Activated B cell treated with CpG ODN at 0.5 μM for 24 hours (primary cell): ENCODE results near the gene LIMA1. TPM values are rescaled to one million over a fixed set of nuclear protein-coding genes. Genes with fewer than 3 reads are reported as not detected.
A peak's percentile ranks its signal among the peaks of the same experiment; 100 is the strongest.

ENCODE experiments used
- ATAC-seq: fragments of 200-7000 bp; cut with Tn5 transposase; one replicate; pipeline ENCODE4 v1.10.0; 2021; ENCODE audit warnings: low read depth, mild to moderate bottlenecking, moderate library complexity
- CTCF ChIA-PET: fragments of 350-600 bp; sonication (Branson Sonifier 250); formaldehyde crosslinking; loops from one replicate; lab custom pipeline; 2021; ENCODE audit warnings: antibody characterized with exemption; lab: Charles Lee
- POLR2A ChIA-PET: fragments of 350-600 bp; sonication (Branson Sonifier 250); formaldehyde crosslinking; loops from one replicate; lab custom pipeline; 2021; ENCODE audit warnings: antibody characterized with exemption; lab: Charles Lee
- DNase-seq: peaks from one replicate; pipeline ENCODE4 v3.0.0; 2022
- H3K27ac Mint-ChIP-seq: one replicate; pipeline ENCODE4 v1.8.0; 2020; ENCODE audit warnings: mixed read lengths
- H3K27me3 Mint-ChIP-seq: one replicate; pipeline ENCODE4 v1.8.0; 2021; ENCODE audit warnings: mixed read lengths
- H3K36me3 Mint-ChIP-seq: one replicate; pipeline ENCODE4 v1.8.0; 2021; ENCODE audit warnings: low read depth, mixed read lengths
- H3K4me1 Mint-ChIP-seq: one replicate; pipeline ENCODE4 v1.8.0; 2021; ENCODE audit warnings: mixed read lengths
- H3K4me3 Mint-ChIP-seq: one replicate; pipeline ENCODE4 v1.8.0; 2020; ENCODE audit warnings: mild to moderate bottlenecking, mixed read lengths
- H3K9me3 Mint-ChIP-seq: one replicate; pipeline ENCODE4 v1.8.0; 2020; ENCODE audit warnings: mixed read lengths
- intact Hi-C: fragments of 100-400 bp; cut with micrococcal nuclease; formaldehyde crosslinking; loops from one replicate; pipeline ENCODE4 v1.15.1; 2024
- total RNA-seq: library from RNA; stranded (reverse); gene quantifications from 2 replicates; pipeline ENCODE4 v1.2.3, GENCODE V29; 2022
- TF ChIP-seq, protein P1 (sequence below): fragments of 200-600 bp; IDR thresholded peaks from one replicate; pipeline ENCODE4 v1.8.0; 2022; ENCODE audit warnings: antibody characterized with exemption, mild to moderate bottlenecking

Gene LIMA1
- total RNA-seq, 1 donor from 2014 or later: 5.7 TPM

DNA sequence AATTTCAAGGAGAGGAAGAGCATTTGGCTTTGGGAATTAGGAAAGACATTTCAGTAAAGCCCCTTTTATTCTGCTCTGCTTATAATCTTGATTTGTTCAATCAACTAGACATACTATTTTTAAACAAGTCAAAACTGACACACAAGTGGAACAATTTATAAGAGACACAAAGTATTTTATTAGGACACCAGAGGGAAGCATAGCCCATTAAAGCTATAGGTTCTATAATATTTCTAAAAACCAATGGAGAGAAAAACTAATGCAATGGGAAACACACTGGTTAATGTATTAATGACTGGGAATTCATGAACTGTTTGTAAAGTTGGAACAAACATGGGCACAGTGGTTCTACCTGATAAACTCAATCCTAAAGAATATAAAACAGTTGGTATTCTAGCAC is 100.9 kb downstream of the LIMA1 start:
- ATAC-seq (no peak), DNase-seq (no peak)
- CTCF ChIA-PET: interaction anchor here (1.0 kb wide), 1 partner anchor 132 kb away, joined by 3 read pairs; no protein-coding TSS in a partner anchor
- POLR2A ChIA-PET: no interaction called here
- Mint-ChIP-seq H3K27me3 (no peaks in the 10 kb centered on the region), H3K4me1 (no peaks in the 10 kb centered on the region), H3K27ac (no peak overlapping the region), H3K4me3 (no peak overlapping the region), H3K9me3 (no peaks in the 10 kb centered on the region), H3K36me3 (peaks cover 3% of the 10 kb centered on the region)
- TF ChIP-seq, protein P1, sequence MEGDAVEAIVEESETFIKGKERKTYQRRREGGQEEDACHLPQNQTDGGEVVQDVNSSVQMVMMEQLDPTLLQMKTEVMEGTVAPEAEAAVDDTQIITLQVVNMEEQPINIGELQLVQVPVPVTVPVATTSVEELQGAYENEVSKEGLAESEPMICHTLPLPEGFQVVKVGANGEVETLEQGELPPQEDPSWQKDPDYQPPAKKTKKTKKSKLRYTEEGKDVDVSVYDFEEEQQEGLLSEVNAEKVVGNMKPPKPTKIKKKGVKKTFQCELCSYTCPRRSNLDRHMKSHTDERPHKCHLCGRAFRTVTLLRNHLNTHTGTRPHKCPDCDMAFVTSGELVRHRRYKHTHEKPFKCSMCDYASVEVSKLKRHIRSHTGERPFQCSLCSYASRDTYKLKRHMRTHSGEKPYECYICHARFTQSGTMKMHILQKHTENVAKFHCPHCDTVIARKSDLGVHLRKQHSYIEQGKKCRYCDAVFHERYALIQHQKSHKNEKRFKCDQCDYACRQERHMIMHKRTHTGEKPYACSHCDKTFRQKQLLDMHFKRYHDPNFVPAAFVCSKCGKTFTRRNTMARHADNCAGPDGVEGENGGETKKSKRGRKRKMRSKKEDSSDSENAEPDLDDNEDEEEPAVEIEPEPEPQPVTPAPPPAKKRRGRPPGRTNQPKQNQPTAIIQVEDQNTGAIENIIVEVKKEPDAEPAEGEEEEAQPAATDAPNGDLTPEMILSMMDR: no peak
- intact Hi-C loops: no loop called here

DNA sequence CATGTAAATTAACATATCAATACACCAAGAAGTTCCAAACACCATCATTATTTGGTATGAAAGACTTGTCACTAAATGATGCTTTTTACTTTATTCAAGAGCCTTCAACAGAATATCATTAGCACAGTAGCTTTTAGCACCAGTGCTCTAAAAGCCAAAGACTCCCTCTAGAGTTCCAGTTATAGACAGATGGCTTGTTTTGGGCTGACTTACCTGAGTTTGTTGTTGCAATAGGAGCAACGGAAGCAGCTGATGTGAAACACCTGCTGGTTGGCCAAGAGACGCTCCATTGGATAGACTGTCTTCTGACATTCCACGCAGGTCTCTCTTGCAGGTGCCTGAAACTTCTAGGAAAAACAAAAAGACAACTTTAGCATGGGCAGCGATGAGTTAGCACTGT is 101.6 kb downstream of the LIMA1 start:
- Mint-ChIP-seq H3K4me3 (no peak overlapping the region), H3K27me3 (no peaks in the 10 kb centered on the region), H3K4me1 (no peaks in the 10 kb centered on the region), H3K27ac (no peak overlapping the region), H3K36me3 (peaks cover 3% of the 10 kb centered on the region), H3K9me3 (no peaks in the 10 kb centered on the region)
- TF ChIP-seq, protein P1: no peak
- no peak for DNase-seq
- ChIA-PET CTCF (no interaction called here), POLR2A (interaction anchor here (1.0 kb wide), 1 partner anchor 20 kb away, joined by 4 read pairs; no protein-coding TSS in a partner anchor)
- intact Hi-C loops: no loop called here
- no peak for ATAC-seq

DNA sequence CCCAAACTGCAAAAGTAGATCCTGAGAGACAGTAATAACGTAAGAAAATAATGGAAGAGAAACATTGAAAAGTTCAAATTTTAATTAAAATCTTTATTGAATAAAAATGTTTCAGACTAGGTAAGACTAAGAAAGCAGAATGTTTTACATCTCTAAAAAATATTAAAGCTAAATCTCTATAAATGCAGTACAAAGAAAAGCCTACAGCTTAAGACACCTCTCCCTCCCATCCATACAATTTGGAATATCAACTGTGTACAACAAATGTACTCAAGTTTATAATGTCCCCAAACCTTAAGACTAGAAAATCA is 107.6 kb downstream of the LIMA1 start:
- TF ChIP-seq, protein P1: no peak
- no peak overlapping the region for H3K27ac Mint-ChIP-seq

DNA sequence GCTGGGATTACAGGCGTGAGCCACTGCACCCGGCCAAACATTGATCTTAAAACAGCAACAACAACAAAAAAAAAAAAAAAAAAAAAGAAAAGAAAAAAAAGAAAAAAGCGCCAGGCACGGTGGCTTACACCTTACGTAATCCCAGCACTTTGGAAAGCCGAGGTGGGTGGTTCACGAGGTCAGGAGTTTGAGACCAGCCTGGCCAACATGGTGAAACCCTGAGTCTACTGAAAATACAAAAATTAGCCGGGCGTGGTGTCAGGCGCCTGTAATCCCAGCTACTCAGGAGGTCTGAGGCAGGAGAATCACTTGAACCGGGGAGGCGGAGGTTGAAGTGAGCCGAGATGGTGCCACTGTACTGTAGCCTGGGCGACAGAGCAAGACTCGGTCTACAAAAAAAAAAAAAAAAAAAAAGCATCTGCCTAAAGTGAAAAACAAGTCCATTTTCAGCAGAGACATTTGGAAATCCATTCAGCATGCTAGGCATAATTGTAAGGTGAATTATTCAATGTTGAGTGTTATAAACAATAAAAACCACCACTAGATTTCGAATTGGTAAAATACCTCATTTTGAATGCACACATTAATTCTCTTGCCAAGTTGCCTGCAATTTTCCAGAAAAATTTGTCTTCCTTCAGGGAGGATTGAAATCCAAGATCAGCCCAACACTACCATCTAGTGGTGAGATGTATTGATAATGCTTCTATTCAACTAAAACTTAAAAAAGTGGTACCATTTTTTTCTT is 108.2 kb downstream of the LIMA1 start:
- no peaks in the 10 kb centered on the region for H3K27me3 Mint-ChIP-seq
- TF ChIP-seq, protein P1: peak; percentile 91
- intact Hi-C loops: loop anchor here (1.0 to 5.0 kb wide), 6 partner anchors 43 to 208 kb away; no protein-coding TSS in a partner anchor
- ATAC-seq: no peak
- no peak overlapping the region for H3K27ac Mint-ChIP-seq
- H3K36me3 Mint-ChIP-seq: peaks cover 3% of the 10 kb centered on the region
- no peak overlapping the region for H3K4me3 Mint-ChIP-seq
- POLR2A ChIA-PET: interaction anchor here (0.7 to 1.0 kb wide), 2 partner anchors 63 to 853 kb away, joined by 3 to 10 read pairs; partner anchors contain the start of gene COX14
- CTCF ChIA-PET: interaction anchor here (0.7 to 2.9 kb wide), 25 partner anchors 8 to 208 kb away, joined by 3 to 37 read pairs (median 5); partner anchors contain the start of genes CERS5, COX14 and SMARCD1
- DNase-seq: no peak
- H3K9me3 Mint-ChIP-seq: no peaks in the 10 kb centered on the region
- H3K4me1 Mint-ChIP-seq: no peaks in the 10 kb centered on the region

More for the DNA sequence above, 107.6 kb downstream of the LIMA1 start:
- no peaks in the 10 kb centered on the region for H3K9me3 Mint-ChIP-seq
- H3K4me3 Mint-ChIP-seq: no peak overlapping the region
- CTCF ChIA-PET: interaction anchor here (0.7 to 2.9 kb wide), 26 partner anchors 8 to 211 kb away, joined by 3 to 37 read pairs (median 5); partner anchors contain the start of genes CERS5, COX14 and SMARCD1
- H3K27me3 Mint-ChIP-seq: no peaks in the 10 kb centered on the region
- intact Hi-C loops: loop anchor here (1.0 to 5.0 kb wide), 6 partner anchors 43 to 208 kb away; no protein-coding TSS in a partner anchor
- POLR2A ChIA-PET: interaction anchor here (0.9 to 1.0 kb wide), 2 partner anchors 64 to 91 kb away, joined by 3 read pairs; partner anchors contain the start of genes COX14 and SMARCD1
- DNase-seq (no peak), ATAC-seq (no peak)
- H3K36me3 Mint-ChIP-seq: peaks cover 3% of the 10 kb centered on the region
- H3K4me1 Mint-ChIP-seq: no peaks in the 10 kb centered on the region
